Inflammatory macrophage (primary cell): ENCODE data around the gene SIPA1L3.

Experiments used
- DNase-seq, 2 donors: peaks; one replicate each; pipeline ENCODE4 v3.0.0-alpha.2; 2020 to 2022

The SIPA1L3 gene

DNA sequence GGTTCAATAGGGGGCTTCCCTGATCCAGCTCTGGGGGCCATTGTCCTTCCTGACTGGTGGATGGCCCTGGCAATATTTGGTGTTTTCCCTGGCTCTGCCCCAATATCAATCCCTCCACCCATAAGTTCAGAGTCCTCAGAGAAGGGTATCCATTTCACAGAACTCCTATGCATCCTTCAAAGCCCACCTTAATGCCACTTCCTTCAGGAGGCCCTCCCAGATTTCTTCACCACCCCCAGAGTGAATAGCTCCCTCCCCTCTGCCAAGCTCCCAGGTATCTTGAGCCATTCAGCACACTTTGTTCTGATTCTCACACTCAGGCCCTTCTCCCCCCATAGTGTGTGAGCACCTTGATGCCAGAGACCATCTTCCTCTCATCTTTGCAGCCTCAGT lies 343.4 kb downstream of the SIPA1L3 start:
- no peak for DNase-seq

GRCh38 chr19:38250821-38251563 lies 344.0 kb downstream of the SIPA1L3 start:
- no peak for DNase-seq

GRCh38 chr19:38251564-38252051 lies 344.6 kb downstream of the SIPA1L3 start:
- DNase-seq = no peak

GRCh38 chr19:38252385-38252784 lies 345.4 kb downstream of the SIPA1L3 start:
- no peak for DNase-seq

GRCh38 chr19:38252941-38253691 lies 346.1 kb downstream of the SIPA1L3 start:
- no peak for DNase-seq

GRCh38 chr19:38253788-38254187 lies 346.8 kb downstream of the SIPA1L3 start:
- no peak for DNase-seq

DNA sequence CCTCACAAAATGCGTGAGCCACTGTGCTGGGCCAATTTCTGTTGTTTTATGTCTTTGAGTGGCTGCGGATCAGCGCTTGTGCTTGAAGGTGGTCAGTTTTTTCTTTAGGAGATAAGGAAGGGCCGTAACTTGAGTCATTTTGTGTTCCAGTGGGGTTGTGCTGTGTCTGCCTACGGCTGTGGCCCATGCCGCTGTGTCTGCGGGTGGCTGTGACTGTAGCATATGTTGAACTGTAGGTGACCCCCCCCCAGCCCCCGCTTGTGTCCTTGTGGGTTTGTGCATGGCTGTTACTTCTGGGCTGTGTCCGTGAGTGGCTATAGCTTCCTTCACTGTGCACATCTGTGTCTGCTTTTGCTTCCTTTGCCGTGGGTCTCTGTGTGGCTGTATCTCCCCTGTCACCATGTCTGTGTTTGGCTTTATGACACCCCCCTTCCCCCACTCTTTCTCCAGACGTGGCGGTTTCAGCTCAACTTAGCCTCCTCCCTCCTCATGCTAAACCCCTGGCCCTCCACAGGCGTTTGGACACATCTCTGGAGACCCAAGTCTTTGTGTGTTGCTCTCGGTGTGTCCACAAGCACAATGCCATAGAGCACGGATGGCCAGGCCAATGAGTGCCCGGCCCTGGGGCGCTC lies 348.5 kb downstream of the SIPA1L3 start:
- DNase-seq = peak in 1 of 2 donors; percentile 19
